Neural progenitor cell (in vitro differentiated cells): Measurements from ENCODE around the gene STN1. TPM values are rescaled to one million over a fixed set of nuclear protein-coding genes. Genes with fewer than 3 reads are reported as not detected.

ENCODE experiments used
- DNase-seq: peaks from one replicate; pipeline ENCODE4 v3.0.0-alpha.2; 2016; ENCODE audit warnings: low spot score
- H2AFZ ChIP-seq: fragments of 200-600 bp; sonication (generic); replicated peaks from 2 replicates; pipeline ENCODE4 v1.6.1; 2016; ENCODE audit warnings: antibody characterized with exemption
- H3F3A ChIP-seq: fragments of 200-600 bp; sonication (generic); 2 replicates; pipeline ENCODE4 v1.6.1; 2016; ENCODE audit warnings: antibody characterized with exemption, low read depth
- H3K27ac ChIP-seq: fragments of 200-600 bp; sonication (generic); 2 replicates; pipeline ENCODE4 v1.5.1; 2016; ENCODE audit warnings: mild to moderate bottlenecking
- H3K27me3 ChIP-seq: fragments of 200-600 bp; sonication (generic); 2 replicates; pipeline ENCODE4 v1.6.1; 2016; ENCODE audit warnings: mild to moderate bottlenecking, moderate library complexity
- H3K36me3 ChIP-seq: fragments of 200-600 bp; sonication (generic); 2 replicates; pipeline ENCODE4 v1.5.1; 2016
- H3K4me1 ChIP-seq: fragments of 200-600 bp; sonication (generic); 2 replicates; pipeline ENCODE4 v1.6.1; 2016; ENCODE audit warnings: mixed run types
- H3K4me2 ChIP-seq: fragments of 200-600 bp; sonication (generic); 2 replicates; pipeline ENCODE4 v1.6.1; 2016
- H3K4me3 ChIP-seq: fragments of 200-600 bp; sonication (generic); 2 replicates; pipeline ENCODE4 v1.5.1; 2016
- H3K79me2 ChIP-seq: fragments of 200-600 bp; sonication (generic); 2 replicates; pipeline ENCODE4 v1.6.1; 2016; ENCODE audit warnings: low read depth
- H3K9ac ChIP-seq: fragments of 200-600 bp; sonication (generic); 2 replicates; pipeline ENCODE4 v1.6.1; 2016
- H3K9me3 ChIP-seq: fragments of 200-600 bp; sonication (generic); 2 replicates; pipeline ENCODE4 v1.5.1; 2016; ENCODE audit warnings: low read depth
- H4K20me1 ChIP-seq: fragments of 200-600 bp; sonication (generic); 2 replicates; pipeline ENCODE4 v1.6.1; 2016; ENCODE audit warnings: low read depth
- H3K27ac Mint-ChIP-seq: 3 replicates; pipeline ENCODE4 v1.8.0; 2021; ENCODE audit warnings: mixed read lengths
- H3K27me3 Mint-ChIP-seq: 2 replicates; pipeline ENCODE4 v1.8.0; 2022; ENCODE audit warnings: low read depth, mild to moderate bottlenecking, inconsistent platforms, moderate library complexity, mixed read lengths; ENCODE audit not compliant: insufficient read depth
- H3K36me3 Mint-ChIP-seq: 3 replicates; pipeline ENCODE4 v1.8.0; 2021; ENCODE audit warnings: mixed read lengths
- H3K4me1 Mint-ChIP-seq: 3 replicates; pipeline ENCODE4 v1.8.0; 2021; ENCODE audit warnings: mixed read lengths
- H3K4me3 Mint-ChIP-seq: 3 replicates; pipeline ENCODE4 v1.8.0; 2021; ENCODE audit warnings: mild to moderate bottlenecking, moderate library complexity, mixed read lengths
- H3K9me3 Mint-ChIP-seq: 3 replicates; pipeline ENCODE4 v1.8.0; 2020; ENCODE audit warnings: mixed read lengths
- EZH2 ChIP-seq: fragments of 200-600 bp; sonication (generic); IDR thresholded peaks from 2 replicates; pipeline ENCODE4 v1.6.1; 2017; ENCODE audit warnings: antibody characterized with exemption, mild to moderate bottlenecking, moderate library complexity
- EZH2phosphoT487 ChIP-seq: fragments of 200-600 bp; sonication (generic); IDR thresholded peaks from 2 replicates; pipeline ENCODE4 v1.6.1; 2017; ENCODE audit warnings: antibody characterized with exemption
- total RNA-seq: library from RNA; depleted of rRNA; stranded (reverse); fragments of >200 nt; gene quantifications from 2 replicates; pipeline ENCODE4 v1.2.3, GENCODE V29; 2015; ENCODE audit warnings: low replicate concordance
- TF ChIP-seq, protein P1 (sequence below): fragments of 200-600 bp; sonication (generic); IDR thresholded peaks from 2 replicates; pipeline ENCODE4 v1.5.1; 2017; ENCODE audit warnings: antibody characterized with exemption, mild to moderate bottlenecking

STN1 gene
- total RNA-seq, 1 donor from 2014 or later, result 32.0 TPM

DNA sequence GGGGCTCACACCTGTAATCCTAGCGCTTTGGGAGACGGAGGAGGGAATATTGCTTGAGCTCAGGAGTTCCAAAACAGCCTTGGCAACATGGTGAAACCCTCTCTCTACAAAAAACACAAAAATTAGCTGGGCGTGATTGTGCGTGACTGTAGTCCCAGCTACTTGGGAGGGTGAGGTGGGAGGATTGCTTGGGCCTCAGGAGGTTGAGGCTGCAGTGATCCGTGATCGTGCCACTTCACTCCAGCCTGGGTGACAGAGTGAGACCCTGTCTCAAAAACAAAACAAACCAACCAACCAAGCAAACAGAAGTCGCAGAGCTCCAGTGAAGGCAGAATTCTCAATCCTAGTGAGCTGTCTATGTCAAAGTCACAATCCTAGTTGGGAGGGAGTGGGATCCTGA lies 14.3 kb upstream of the STN1 start:
- peaks cover 4% of the 10 kb centered on the region for H3K27me3 Mint-ChIP-seq
- H3K4me2 ChIP-seq, result no peak overlapping the region
- no peaks in the 10 kb centered on the region for H3K27me3 ChIP-seq
- peaks cover 7% of the 10 kb centered on the region for H3K4me1 Mint-ChIP-seq
- H3K36me3 Mint-ChIP-seq, result no peaks in the 10 kb centered on the region
- H4K20me1 ChIP-seq, result no peaks in the 10 kb centered on the region
- no peak overlapping the region for H3K4me3 Mint-ChIP-seq
- no peak overlapping the region for H3K27ac ChIP-seq
- H3F3A ChIP-seq, result no peaks in the 10 kb centered on the region
- no peaks in the 10 kb centered on the region for H3K36me3 ChIP-seq
- H3K9me3 ChIP-seq, result no peaks in the 10 kb centered on the region
- no peak overlapping the region for H3K4me3 ChIP-seq
- no peak overlapping the region for H3K9ac ChIP-seq
- no peak overlapping the region for H2AFZ ChIP-seq
- no peak for DNase-seq
- peaks cover 6% of the 10 kb centered on the region for H3K4me1 ChIP-seq
- TF ChIP-seq EZH2 (no peak), EZH2phosphoT487 (no peak)
- TF ChIP-seq, protein P1, sequence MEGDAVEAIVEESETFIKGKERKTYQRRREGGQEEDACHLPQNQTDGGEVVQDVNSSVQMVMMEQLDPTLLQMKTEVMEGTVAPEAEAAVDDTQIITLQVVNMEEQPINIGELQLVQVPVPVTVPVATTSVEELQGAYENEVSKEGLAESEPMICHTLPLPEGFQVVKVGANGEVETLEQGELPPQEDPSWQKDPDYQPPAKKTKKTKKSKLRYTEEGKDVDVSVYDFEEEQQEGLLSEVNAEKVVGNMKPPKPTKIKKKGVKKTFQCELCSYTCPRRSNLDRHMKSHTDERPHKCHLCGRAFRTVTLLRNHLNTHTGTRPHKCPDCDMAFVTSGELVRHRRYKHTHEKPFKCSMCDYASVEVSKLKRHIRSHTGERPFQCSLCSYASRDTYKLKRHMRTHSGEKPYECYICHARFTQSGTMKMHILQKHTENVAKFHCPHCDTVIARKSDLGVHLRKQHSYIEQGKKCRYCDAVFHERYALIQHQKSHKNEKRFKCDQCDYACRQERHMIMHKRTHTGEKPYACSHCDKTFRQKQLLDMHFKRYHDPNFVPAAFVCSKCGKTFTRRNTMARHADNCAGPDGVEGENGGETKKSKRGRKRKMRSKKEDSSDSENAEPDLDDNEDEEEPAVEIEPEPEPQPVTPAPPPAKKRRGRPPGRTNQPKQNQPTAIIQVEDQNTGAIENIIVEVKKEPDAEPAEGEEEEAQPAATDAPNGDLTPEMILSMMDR, result no peak
- H3K79me2 ChIP-seq, result no peaks in the 10 kb centered on the region
- H3K9me3 Mint-ChIP-seq, result no peaks in the 10 kb centered on the region
- no peak overlapping the region for H3K27ac Mint-ChIP-seq

DNA sequence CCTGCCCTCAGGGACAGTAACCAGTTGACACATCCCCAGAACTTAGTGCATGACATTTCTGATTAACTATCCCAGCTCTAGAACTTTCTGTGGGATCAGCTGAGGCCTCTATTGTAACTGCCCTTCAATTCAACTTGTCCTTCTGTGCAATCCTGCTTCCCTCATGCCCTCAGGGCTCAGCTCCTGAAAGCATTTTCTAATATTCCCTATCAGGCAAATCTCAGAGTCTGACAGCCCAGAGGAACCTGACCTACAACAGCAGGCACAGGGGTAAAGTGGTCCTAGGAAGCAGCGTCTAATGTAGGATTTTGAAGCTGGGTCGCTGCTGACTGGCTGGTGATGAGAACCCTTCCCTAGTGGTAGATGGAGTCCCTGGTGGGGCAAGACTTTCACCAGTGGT lies 13.6 kb upstream of the STN1 start:
- H3K27ac ChIP-seq, result no peak overlapping the region
- Mint-ChIP-seq H3K4me1 (peaks cover 7% of the 10 kb centered on the region), H3K27ac (no peak overlapping the region), H3K36me3 (no peaks in the 10 kb centered on the region), H3K27me3 (peaks cover 4% of the 10 kb centered on the region), H3K9me3 (no peaks in the 10 kb centered on the region), H3K4me3 (no peak overlapping the region)
- H3K79me2 ChIP-seq, result no peaks in the 10 kb centered on the region
- H3K4me2 ChIP-seq, result no peak overlapping the region
- H4K20me1 ChIP-seq, result no peaks in the 10 kb centered on the region
- H3K9me3 ChIP-seq, result no peaks in the 10 kb centered on the region
- no peak for DNase-seq
- H3F3A ChIP-seq, result no peaks in the 10 kb centered on the region
- no peaks in the 10 kb centered on the region for H3K36me3 ChIP-seq
- TF ChIP-seq, protein P1, result no peak
- no peak for TF ChIP-seq EZH2phosphoT487
- no peak for TF ChIP-seq EZH2
- H3K27me3 ChIP-seq, result no peaks in the 10 kb centered on the region
- H3K4me3 ChIP-seq, result no peak overlapping the region
- H3K4me1 ChIP-seq, result peaks cover 6% of the 10 kb centered on the region
- H2AFZ ChIP-seq, result no peak overlapping the region
- no peak overlapping the region for H3K9ac ChIP-seq

DNA sequence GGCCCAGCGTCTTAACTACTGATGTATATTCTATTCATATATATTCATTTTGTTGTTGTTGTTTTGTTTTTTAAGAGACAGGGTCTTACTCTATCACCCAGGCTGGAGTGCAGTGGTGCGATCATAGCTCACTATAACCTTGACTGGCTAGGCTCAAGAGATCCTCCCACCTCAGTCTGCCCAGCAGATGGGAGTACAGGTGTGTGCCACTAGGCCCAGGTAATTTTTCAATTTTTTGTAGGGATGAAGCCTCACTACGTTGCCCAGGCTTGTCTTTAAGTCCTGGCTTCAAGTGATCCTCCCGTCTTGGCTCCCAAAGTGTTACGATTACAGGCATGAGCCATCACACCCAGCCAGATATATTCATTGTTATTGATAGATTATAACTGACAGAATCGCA lies 12.9 kb upstream of the STN1 start:
- Histone ChIP-seq H3K79me2 (no peaks in the 10 kb centered on the region), H3K4me1 (peaks cover 6% of the 10 kb centered on the region), H3K4me3 (no peak overlapping the region), H2AFZ (no peak overlapping the region), H4K20me1 (no peaks in the 10 kb centered on the region), H3K9ac (no peak overlapping the region), H3K4me2 (no peak overlapping the region), H3K9me3 (no peaks in the 10 kb centered on the region), H3K27ac (no peak overlapping the region), H3K27me3 (no peaks in the 10 kb centered on the region), H3K36me3 (no peaks in the 10 kb centered on the region), H3F3A (no peaks in the 10 kb centered on the region)
- TF ChIP-seq, protein P1, result no peak
- TF ChIP-seq EZH2 (no peak), EZH2phosphoT487 (no peak)
- no peaks in the 10 kb centered on the region for H3K36me3 Mint-ChIP-seq
- no peaks in the 10 kb centered on the region for H3K9me3 Mint-ChIP-seq
- no peak for DNase-seq
- H3K4me3 Mint-ChIP-seq, result no peak overlapping the region
- H3K27ac Mint-ChIP-seq, result no peak overlapping the region
- H3K4me1 Mint-ChIP-seq, result peaks cover 7% of the 10 kb centered on the region
- peaks cover 4% of the 10 kb centered on the region for H3K27me3 Mint-ChIP-seq
